Activated naive CD4-positive, alpha-beta T cell treated with anti-CD3 and anti-CD28 coated beads, Interleukin-2, amount 50 U/mL, for 24 hours (primary cell): Measurements from ENCODE around the gene C16orf90.

ENCODE experiments used
- H3K27ac Mint-ChIP-seq: one replicate; pipeline ENCODE4 v1.8.0; 2021; ENCODE audit warnings: mild to moderate bottlenecking, mixed read lengths
- H3K27me3 Mint-ChIP-seq: one replicate; pipeline ENCODE4 v1.8.0; 2021; ENCODE audit warnings: mixed read lengths
- H3K36me3 Mint-ChIP-seq: one replicate; pipeline ENCODE4 v1.8.0; 2021; ENCODE audit warnings: mixed read lengths
- H3K4me1 Mint-ChIP-seq: one replicate; pipeline ENCODE4 v1.8.0; 2021; ENCODE audit warnings: mixed read lengths
- H3K4me3 Mint-ChIP-seq: one replicate; pipeline ENCODE4 v1.8.0; 2021; ENCODE audit warnings: mild to moderate bottlenecking, mixed read lengths
- H3K9me3 Mint-ChIP-seq: one replicate; pipeline ENCODE4 v1.8.0; 2021; ENCODE audit warnings: mixed read lengths

The C16orf90 gene

DNA sequence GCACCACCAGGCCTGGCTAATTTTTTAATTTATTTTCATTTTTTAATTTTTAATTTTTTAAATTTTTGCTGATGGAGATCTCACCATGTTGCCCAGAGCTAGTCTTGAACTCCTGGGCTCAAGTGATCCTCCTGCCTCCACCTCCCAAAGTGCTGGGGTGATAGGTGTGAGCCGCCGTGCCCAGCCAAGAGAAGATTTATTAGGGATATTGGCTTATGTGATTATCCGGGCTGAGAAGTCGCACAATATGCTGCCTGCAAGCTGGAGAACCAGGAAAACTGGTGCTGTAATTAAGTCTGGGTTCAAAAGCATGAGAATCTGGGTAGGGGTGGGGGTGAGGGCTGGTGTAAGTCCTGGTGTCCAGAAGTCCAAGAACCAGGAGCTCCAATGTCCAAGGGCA is 2.5 kb upstream of the C16orf90 start:
- Mint-ChIP-seq H3K36me3 (no peaks in the 10 kb centered on the region), H3K4me1 (peaks cover 28% of the 10 kb centered on the region), H3K27ac (no peak overlapping the region)

DNA sequence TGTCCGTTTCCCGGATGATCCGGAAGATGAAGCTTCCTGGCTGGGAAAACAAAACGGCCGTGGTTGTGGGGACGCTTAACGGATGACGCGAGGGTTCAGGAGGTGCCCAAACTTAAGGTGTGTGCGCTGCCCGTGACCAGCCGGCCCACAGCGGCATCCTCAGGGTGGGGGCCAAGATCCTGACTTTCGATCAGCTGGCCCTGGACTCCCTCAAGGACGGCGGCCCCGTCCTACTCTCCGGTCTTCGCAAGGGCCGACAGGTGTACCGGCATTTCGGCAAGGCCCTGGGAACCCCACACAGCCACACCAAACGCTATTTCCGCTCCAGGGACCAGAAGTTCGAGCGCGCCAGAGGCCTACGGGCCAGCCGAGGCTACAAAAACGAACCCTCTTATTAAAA is 1.1 kb upstream of the C16orf90 start:
- H3K4me3 Mint-ChIP-seq = no peak overlapping the region
- no peaks in the 10 kb centered on the region for H3K36me3 Mint-ChIP-seq
- H3K4me1 Mint-ChIP-seq = peaks cover 16% of the 10 kb centered on the region
- H3K9me3 Mint-ChIP-seq = no peaks in the 10 kb centered on the region
- no peak overlapping the region for H3K27ac Mint-ChIP-seq
- no peaks in the 10 kb centered on the region for H3K27me3 Mint-ChIP-seq

More for the DNA sequence above, 2.5 kb upstream of the C16orf90 start:
- no peaks in the 10 kb centered on the region for H3K9me3 Mint-ChIP-seq
- H3K27me3 Mint-ChIP-seq = no peaks in the 10 kb centered on the region
- no peak overlapping the region for H3K4me3 Mint-ChIP-seq

DNA sequence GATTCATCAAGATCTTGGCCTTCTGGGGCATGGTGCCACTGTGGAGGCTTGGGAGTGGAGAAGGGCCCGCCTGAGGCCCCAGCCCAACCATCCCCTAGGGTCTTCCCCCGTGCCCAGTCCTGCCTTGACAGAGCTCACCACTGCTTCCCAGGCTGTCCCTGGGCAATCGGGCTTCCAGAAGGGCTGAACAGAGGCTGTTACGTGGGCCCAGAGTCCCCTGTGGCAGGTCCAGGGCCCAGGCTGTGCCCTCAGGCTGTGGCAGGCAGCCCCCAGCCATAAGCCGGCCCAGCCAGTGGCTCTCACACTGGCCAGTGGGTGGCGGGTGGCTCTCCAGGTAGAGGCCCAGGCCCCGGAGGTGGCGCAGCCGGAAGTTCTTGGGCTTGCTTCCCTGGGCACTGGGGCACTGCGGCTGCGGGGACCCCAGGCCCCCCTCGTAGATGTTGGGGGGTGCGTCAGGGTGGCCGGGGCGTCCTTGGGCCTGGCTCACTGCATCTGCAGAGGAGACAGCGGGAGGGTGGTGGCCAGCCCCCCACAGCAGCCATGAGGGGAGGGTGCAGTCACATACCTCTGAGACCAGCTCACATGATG is 809 bp downstream of the C16orf90 start:
- no peaks in the 10 kb centered on the region for H3K9me3 Mint-ChIP-seq
- no peaks in the 10 kb centered on the region for H3K27me3 Mint-ChIP-seq
- H3K4me1 Mint-ChIP-seq = peaks cover 7% of the 10 kb centered on the region
- no peaks in the 10 kb centered on the region for H3K36me3 Mint-ChIP-seq
- H3K4me3 Mint-ChIP-seq = no peak overlapping the region
- no peak overlapping the region for H3K27ac Mint-ChIP-seq

DNA sequence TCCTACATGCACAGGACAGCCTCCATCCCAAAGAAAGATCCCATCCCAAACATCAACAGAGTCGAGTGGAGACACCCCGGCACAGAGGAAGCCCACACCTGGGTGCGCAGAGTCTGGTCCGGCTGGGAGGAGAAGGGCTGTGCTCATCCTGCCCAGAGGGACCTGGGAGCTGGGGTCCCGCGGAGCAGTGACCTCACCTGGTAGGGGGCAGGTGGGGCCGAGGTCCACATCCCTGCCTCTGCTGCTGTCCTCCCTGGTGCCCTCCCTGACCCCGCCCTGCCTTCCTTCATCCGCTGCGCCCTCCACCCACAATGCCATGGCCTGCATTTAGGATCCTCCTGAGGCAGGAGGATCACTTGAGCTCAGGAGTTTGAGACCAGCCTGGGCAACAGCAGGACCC is 2.9 kb downstream of the C16orf90 start:
- no peak overlapping the region for H3K27ac Mint-ChIP-seq
- no peak overlapping the region for H3K4me3 Mint-ChIP-seq
- H3K27me3 Mint-ChIP-seq = no peaks in the 10 kb centered on the region
- H3K4me1 Mint-ChIP-seq = peaks cover 4% of the 10 kb centered on the region
- no peaks in the 10 kb centered on the region for H3K36me3 Mint-ChIP-seq
- H3K9me3 Mint-ChIP-seq = no peaks in the 10 kb centered on the region

DNA sequence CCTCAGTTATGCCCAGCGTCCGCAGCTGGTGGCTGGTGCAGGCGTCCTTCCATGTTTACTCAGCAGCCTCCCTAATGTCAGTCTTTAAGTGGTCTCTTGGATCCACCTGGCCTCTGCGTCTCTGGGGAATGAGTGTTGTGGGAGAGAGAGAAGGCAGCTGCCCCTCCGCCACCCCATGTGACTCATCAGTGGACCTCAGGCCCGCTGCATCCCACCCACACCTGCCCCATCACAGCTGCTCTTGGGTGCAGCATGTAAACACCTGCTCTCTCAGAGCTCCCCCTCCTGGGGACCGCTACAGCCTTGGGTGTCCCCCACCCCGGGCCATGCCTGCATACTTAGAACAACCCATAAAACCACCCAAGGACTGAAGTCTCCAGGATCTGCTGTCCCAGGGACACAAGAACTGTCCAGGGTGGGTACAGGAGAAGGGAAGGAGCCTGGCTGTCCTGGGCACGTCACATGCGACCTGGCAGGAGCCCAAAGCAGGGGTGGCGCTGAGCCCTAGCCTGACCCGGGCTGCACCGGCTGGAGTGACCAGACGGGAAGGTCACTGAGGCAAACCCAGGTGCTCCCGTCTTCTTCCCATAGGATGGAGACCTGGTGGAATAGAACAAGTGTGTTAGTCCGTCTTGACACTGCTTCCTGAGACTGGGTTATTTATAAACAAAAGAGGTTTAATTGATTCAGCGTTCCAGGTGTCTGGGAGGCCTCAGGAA is 4.2 kb downstream of the C16orf90 start:
- H3K4me3 Mint-ChIP-seq = no peak overlapping the region
- H3K27me3 Mint-ChIP-seq = no peaks in the 10 kb centered on the region
- no peaks in the 10 kb centered on the region for H3K9me3 Mint-ChIP-seq
- H3K4me1 Mint-ChIP-seq = peaks cover 4% of the 10 kb centered on the region
- H3K27ac Mint-ChIP-seq = no peak overlapping the region
- H3K36me3 Mint-ChIP-seq = no peaks in the 10 kb centered on the region

DNA sequence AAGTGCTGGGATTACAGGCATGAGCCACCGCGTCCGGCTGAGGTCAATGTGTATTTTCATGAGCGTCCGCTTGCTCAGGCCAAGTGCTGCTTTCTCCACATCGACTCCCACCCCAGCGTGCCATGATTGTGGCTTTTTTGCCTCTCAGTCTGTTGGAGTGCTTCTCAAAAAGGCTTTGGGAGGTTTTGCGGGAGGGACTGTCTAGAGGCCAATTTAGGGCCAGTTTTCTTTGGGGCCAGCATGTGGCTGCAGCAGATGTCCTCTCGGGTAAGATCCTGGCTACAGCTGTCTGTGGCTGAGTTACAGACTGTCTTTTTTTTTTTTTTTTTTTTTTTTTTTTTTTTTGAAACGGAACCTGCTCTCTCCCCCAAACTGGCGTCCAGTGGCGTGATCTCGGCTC is 6.5 kb downstream of the C16orf90 start:
- no peaks in the 10 kb centered on the region for H3K9me3 Mint-ChIP-seq
- H3K4me1 Mint-ChIP-seq = peaks cover 4% of the 10 kb centered on the region
- no peak overlapping the region for H3K27ac Mint-ChIP-seq
- no peaks in the 10 kb centered on the region for H3K36me3 Mint-ChIP-seq
- H3K4me3 Mint-ChIP-seq = no peak overlapping the region
- H3K27me3 Mint-ChIP-seq = no peaks in the 10 kb centered on the region

DNA sequence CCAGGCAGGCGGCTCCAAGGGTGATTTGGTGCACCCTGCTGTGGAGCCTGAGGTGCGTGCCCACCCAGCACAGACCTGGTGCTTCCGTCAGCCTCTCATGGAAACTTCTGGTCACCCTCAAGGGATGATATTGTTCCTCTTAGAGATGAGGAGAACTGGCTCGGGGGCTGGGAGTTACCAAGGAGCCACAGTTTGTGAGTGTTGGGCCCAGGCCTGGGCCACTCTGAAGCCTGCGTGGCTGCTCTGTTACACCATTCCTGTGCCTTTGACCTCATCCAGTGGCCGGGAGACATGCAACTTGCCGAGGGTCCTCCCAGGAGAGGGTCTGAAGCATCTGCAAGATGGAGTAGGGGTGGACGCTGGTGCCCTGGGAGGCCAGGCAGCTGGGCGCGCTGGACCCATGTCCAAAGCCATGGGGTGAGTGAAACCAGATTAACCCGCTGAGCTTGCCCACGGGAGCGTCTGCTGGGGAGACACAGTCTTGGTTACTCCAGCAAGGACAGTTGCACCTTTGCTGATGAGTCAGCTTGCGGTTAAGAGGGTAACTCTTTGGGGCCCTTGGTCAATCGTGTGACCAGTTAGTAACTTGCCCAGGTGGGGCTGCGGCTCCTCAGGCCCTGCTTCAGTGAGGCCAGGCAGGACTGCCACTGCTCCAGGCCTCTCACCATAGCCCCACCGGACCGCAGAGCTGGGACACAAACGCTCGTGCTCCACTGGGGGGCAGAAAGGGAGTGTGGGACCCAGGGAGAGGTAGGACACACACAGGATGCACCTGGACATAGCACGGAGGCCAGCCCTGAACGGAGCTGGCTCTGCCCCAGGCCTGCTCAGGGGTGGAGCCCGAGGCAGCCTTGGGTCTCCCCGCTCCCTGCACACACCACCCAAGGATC is 7.5 kb downstream of the C16orf90 start:
- Mint-ChIP-seq H3K4me3 (no peak overlapping the region), H3K36me3 (peaks cover 1% of the 10 kb centered on the region), H3K9me3 (no peaks in the 10 kb centered on the region), H3K4me1 (peaks cover 4% of the 10 kb centered on the region), H3K27ac (no peak overlapping the region), H3K27me3 (no peaks in the 10 kb centered on the region)

DNA sequence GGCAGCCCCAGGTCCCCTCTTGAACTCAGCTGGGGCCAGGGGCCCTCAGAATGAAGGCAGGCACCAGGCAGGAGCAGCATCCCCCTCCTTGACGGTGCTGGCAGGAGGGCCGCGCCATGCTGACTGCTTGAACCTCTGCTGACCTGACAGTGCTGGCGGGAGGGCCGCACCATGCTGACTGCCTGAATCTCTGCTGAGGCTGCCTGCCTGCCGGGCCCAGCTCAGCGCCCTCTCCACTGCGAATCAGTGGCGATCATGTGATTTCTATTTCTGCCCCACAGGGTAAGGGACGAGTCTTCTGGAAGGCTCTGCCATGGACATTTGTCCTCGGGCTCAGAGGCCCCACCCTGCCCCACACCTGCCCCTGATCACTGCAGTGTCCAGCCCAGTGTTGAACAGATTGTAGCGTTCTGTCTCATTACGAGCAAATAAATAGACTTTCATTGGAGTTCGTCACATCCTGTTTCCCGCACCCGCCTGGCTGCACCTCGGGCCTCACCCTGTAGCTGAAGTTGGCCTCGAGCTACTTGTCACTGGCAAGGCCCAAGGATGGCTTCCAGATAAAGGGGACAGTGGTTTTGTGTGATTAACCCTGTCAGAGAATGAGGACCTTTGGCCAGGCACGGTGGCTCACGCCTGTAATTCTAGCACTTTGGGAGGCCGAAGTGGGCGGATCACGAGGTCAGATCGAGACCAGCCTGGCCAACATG is 8.6 kb downstream of the C16orf90 start:
- Mint-ChIP-seq H3K4me3 (no peak overlapping the region), H3K4me1 (peaks cover 4% of the 10 kb centered on the region), H3K27ac (no peak overlapping the region), H3K27me3 (no peaks in the 10 kb centered on the region), H3K9me3 (no peaks in the 10 kb centered on the region), H3K36me3 (peaks cover 3% of the 10 kb centered on the region)

DNA sequence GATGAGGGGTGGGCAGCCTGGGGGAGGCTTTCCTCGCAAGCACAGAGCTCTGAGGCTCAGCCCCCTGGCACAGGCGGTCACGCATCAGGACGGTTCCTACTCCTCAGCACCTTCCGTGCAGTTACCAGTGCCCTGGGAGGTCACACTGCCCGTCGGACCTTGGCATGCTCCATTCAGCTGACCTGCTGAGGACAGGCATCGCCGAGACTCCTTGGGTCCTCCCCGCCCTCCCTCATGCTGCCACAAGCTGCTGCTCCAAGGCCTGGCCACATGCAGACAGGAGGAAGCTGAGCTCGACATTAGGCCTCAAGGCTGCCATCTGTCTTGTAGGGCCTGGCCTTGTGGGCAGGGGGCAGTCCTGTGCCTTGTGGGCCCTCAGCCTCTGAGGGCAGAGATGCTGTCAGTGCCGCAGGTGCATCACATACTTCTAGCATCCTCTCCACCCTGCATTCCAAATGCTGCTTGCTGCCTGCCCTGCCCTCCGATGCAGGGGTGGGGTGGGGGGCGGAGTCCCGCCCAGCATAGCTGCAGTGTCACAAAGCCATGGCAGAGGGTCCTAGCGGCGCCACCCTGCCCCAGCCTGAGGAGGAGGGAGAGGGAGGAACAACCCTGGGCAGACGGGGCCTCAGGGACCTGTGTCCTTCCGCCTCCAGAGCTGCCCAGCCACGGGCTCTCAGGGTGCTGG is 9.3 kb downstream of the C16orf90 start:
- Mint-ChIP-seq H3K4me3 (no peak overlapping the region), H3K27me3 (no peaks in the 10 kb centered on the region), H3K4me1 (no peaks in the 10 kb centered on the region), H3K27ac (no peak overlapping the region), H3K36me3 (peaks cover 3% of the 10 kb centered on the region), H3K9me3 (no peaks in the 10 kb centered on the region)

DNA sequence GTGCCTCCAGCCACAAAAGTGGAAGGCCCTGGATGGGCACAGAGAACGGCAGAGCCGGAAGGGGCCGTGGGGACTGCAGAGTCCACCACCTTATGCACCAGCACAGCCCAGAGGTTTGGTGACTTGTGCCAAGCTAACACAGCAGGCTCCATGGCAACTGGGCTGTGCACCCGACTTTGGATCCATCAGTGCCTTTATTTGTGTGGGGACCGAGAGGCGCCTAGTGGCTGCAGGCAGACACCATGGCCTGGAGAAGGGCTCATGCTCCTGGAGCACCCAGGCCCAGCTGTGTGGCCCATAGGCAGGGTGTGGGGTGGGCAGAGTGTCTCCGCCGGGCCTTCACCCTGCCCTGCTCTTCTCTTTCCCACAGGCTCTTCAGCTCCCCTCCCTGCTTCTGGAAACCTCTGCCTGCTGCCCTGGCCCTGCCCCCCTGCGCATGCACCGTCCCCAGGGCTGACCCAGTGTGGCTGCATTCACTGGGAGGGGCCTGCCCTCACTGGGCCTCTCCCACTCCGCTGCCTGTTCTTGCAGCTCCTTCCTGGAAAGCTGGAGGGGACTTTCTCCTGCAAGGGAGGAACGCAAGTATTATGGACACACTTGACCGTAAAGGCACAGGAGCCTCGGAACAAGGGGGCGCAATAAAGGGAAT is 10.1 kb downstream of the C16orf90 start:
- H3K9me3 Mint-ChIP-seq = no peaks in the 10 kb centered on the region
- no peaks in the 10 kb centered on the region for H3K4me1 Mint-ChIP-seq
- H3K36me3 Mint-ChIP-seq = peaks cover 3% of the 10 kb centered on the region
- H3K27me3 Mint-ChIP-seq = no peaks in the 10 kb centered on the region
- H3K4me3 Mint-ChIP-seq = no peak overlapping the region
- H3K27ac Mint-ChIP-seq = no peak overlapping the region

DNA sequence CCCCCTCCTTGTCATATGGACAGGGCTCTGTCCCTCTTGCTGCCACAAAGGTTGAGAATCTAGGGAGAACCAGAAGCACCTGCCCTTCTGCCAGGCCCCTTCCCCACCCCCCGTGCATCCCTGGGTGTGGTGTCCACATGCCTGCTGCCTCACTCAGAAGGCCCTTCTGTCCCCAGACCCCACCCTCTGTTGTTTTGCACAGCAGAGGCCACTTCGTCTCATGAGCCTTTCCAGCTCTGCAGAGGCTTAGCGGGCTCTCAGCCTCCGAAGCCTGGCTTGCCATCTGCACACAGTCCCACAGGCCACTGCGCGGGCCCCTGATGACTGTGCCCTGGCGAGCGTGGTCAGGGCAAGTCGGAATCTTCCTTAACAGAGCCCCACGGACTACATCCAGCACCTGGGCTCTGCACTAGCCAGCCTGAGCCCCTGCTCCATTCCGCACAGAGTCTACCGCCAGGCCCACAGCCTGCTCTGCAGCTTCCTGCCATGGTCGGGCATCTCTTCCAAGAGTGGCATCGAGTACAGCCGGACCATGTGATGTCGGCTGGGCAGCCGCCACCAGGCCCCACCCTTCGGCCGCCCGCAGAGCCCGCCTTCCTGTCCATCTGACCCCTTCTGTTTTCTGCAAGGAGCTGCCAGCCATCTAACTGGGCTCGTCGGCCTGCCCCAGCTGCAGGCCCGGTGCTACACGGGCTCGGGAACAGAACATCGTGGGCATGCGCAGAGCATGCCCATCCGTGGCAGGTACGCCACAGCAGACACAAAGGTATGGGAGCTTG is 10.8 kb downstream of the C16orf90 start:
- Mint-ChIP-seq H3K4me3 (no peak overlapping the region), H3K36me3 (peaks cover 3% of the 10 kb centered on the region), H3K27ac (no peak overlapping the region), H3K27me3 (no peaks in the 10 kb centered on the region), H3K4me1 (no peaks in the 10 kb centered on the region), H3K9me3 (no peaks in the 10 kb centered on the region)

DNA sequence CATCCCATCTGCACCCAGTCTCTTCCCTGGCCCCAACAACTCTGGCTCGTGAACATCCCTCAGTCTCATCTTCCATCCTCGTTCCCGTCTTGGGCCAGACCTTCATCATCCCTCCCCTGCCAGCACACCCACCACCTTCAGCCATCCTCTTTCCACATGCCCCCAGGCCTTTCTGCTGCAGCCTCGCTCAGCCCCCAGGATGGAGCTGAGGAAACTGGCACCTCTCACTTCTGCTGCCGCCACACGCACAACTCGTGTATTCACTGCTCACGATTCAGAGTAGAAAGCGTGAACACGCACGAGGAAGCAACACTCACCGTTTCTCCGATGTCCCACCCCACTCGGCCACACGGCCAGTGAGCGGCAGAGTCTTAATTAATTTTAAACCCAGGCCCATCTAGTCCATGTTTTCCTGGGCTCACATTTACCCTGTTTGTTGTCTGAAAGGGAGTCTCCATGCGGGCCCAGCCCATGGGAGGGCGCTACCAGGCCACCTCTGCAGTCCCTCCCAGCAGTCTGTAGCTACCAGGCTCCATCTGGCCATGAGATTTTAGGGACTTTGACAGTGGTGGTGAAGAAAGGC is 12.5 kb downstream of the C16orf90 start:
- Mint-ChIP-seq H3K9me3 (no peaks in the 10 kb centered on the region), H3K36me3 (peaks cover 3% of the 10 kb centered on the region), H3K4me3 (no peak overlapping the region), H3K4me1 (no peaks in the 10 kb centered on the region), H3K27me3 (no peaks in the 10 kb centered on the region), H3K27ac (peak overlapping the region; percentile 33)

DNA sequence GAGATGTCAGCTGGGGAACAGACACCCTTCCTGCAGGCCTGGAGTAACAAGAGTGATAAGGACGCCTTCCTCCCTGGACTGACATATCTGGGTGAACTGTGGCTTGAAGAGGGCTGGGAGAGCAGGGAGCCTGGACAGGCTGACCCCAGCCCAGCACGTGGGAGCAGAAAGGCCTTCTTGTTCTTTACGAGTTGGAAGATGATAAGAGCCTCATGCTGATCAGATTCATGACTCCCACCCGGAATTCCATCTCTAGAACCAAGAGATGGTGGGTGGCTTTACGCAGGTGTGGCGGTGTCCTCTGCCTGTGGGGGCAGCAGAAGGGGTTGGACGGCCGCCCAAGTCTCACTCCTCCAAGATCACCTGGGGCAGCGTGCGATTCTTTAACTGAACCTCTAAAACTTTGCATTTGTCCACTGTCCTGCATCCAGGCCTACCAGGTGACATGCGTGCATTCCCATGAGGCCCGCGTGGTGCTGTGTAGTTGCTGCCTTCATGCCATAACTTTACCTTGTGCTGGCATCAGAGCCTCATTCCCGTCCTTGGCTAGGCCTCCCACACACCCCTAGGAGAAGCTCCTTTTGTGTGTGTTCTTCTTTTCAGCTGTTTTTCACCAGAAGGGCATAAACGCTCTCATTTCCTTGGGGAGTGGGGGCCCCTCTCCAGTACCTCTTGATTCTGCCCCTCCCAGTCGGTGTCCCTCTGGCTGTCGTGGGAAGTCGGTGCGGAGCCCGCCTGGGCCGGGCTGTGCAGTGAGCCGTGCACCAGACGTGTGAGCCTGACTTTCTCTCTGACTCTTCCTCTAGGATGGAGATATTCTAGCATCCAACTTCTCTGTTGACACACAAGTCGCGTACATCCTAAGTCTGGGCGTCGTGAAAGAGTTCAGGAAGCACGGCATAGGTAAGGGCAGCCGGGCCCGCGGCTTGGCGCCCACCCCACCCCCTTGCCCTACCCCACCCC is 13.3 kb downstream of the C16orf90 start:
- Mint-ChIP-seq H3K27ac (peak overlapping the region; percentile 72), H3K4me3 (no peak overlapping the region), H3K27me3 (no peaks in the 10 kb centered on the region), H3K4me1 (no peaks in the 10 kb centered on the region), H3K36me3 (peaks cover 3% of the 10 kb centered on the region), H3K9me3 (no peaks in the 10 kb centered on the region)
